HEK293 (cell line): Measurements from ENCODE around the gene RHOD.

Experiments
- SP7 ChIP-seq: fragments of 450-650 bp; formaldehyde crosslinking; IDR thresholded peaks from 2 replicates; pipeline ENCODE4 v1.5.1; 2016; ENCODE audit warnings: missing biosample characterization, missing genetic modification characterization
- TRIM28 ChIP-seq: IDR thresholded peaks from 2 replicates; pipeline ENCODE4 v1.6.1; 2011; ENCODE audit warnings: low read length, control low read depth, borderline replicate concordance
- ZBTB17 ChIP-seq: fragments of 450-650 bp; formaldehyde crosslinking; IDR thresholded peaks from 2 replicates; pipeline ENCODE4 v1.5.1; 2016; ENCODE audit warnings: missing biosample characterization, missing genetic modification characterization
- ZFHX2 ChIP-seq: fragments of 450-650 bp; formaldehyde crosslinking; conservative IDR thresholded peaks from 2 replicates; pipeline ENCODE4 v1.5.1; 2016; ENCODE audit warnings: missing biosample characterization, missing genetic modification characterization
- ZFP37 ChIP-seq: fragments of 450-650 bp; formaldehyde crosslinking; IDR thresholded peaks from 2 replicates; pipeline ENCODE4 v1.5.1; 2016; ENCODE audit warnings: missing biosample characterization, missing genetic modification characterization
- ZNF133 ChIP-seq: fragments of 450-650 bp; formaldehyde crosslinking; IDR thresholded peaks from 2 replicates; pipeline ENCODE4 v1.5.1; 2016; ENCODE audit warnings: missing biosample characterization, missing genetic modification characterization
- ZNF175 ChIP-seq: fragments of 450-650 bp; formaldehyde crosslinking; IDR thresholded peaks from 2 replicates; pipeline ENCODE4 v1.5.1; 2016; ENCODE audit warnings: missing biosample characterization, missing genetic modification characterization
- ZNF423 ChIP-seq: fragments of 450-650 bp; formaldehyde crosslinking; IDR thresholded peaks from 2 replicates; pipeline ENCODE4 v1.5.1; 2016; ENCODE audit warnings: missing biosample characterization, missing genetic modification characterization
- ZNF501 ChIP-seq: fragments of 450-650 bp; formaldehyde crosslinking; IDR thresholded peaks from 2 replicates; pipeline ENCODE4 v1.5.1; 2016; ENCODE audit warnings: missing biosample characterization, missing genetic modification characterization
- ZNF549 ChIP-seq: fragments of 450-650 bp; IDR thresholded peaks from 2 replicates; pipeline ENCODE4 v1.5.1; 2018; ENCODE audit warnings: missing biosample characterization, missing genetic modification characterization, mild to moderate bottlenecking, inconsistent platforms, moderate library complexity
- ZNF555 ChIP-seq: fragments of 450-650 bp; formaldehyde crosslinking; conservative IDR thresholded peaks from 2 replicates; pipeline ENCODE4 v1.5.1; 2017; ENCODE audit warnings: missing biosample characterization, mild to moderate bottlenecking, missing genetic modification characterization, inconsistent platforms
- ZNF658 ChIP-seq: fragments of 450-650 bp; formaldehyde crosslinking; IDR thresholded peaks from 2 replicates; pipeline ENCODE4; 2016; ENCODE audit warnings: missing biosample characterization, missing genetic modification characterization
- ZSCAN16 ChIP-seq: fragments of 450-650 bp; formaldehyde crosslinking; IDR thresholded peaks from 2 replicates; pipeline ENCODE4 v1.5.1; 2016; ENCODE audit warnings: missing biosample characterization, missing genetic modification characterization
- ZSCAN23 ChIP-seq: fragments of 450-650 bp; formaldehyde crosslinking; IDR thresholded peaks from 2 replicates; pipeline ENCODE4 v1.5.1; 2016; ENCODE audit warnings: missing biosample characterization, missing genetic modification characterization
- TF ChIP-seq, protein P1 (sequence below): fragments of 450-650 bp; formaldehyde crosslinking; IDR thresholded peaks from 2 replicates; pipeline ENCODE4 v1.5.1; 2016; ENCODE audit warnings: missing biosample characterization, missing genetic modification characterization
- TF ChIP-seq, protein P2 (sequence below): fragments of 450-650 bp; formaldehyde crosslinking; conservative IDR thresholded peaks from 2 replicates; pipeline ENCODE4 v1.5.1; 2016; ENCODE audit warnings: low read depth, missing biosample characterization, missing genetic modification characterization
- TF ChIP-seq, protein P3 (sequence below): fragments of 450-650 bp; formaldehyde crosslinking; IDR thresholded peaks from 2 replicates; pipeline ENCODE4 v1.5.1; 2016; ENCODE audit warnings: missing biosample characterization, missing genetic modification characterization
- TF ChIP-seq, protein P4 (sequence below): fragments of 450-650 bp; formaldehyde crosslinking; IDR thresholded peaks from 2 replicates; pipeline ENCODE4 v1.5.1; 2016; ENCODE audit warnings: missing biosample characterization, missing genetic modification characterization, low read depth
- TF ChIP-seq, protein P5 (sequence below): fragments of 450-650 bp; formaldehyde crosslinking; IDR thresholded peaks from 2 replicates; pipeline ENCODE4 v1.5.1; 2016; ENCODE audit warnings: missing biosample characterization, missing genetic modification characterization
- TF ChIP-seq, protein P6 (sequence below): fragments of 450-650 bp; formaldehyde crosslinking; IDR thresholded peaks from 2 replicates; pipeline ENCODE4 v1.5.1; 2016; ENCODE audit warnings: missing biosample characterization, missing genetic modification characterization, borderline replicate concordance
- TF ChIP-seq, protein P7 (sequence below): fragments of 450-650 bp; formaldehyde crosslinking; IDR thresholded peaks from 2 replicates; pipeline ENCODE4 v1.5.1; 2016; ENCODE audit warnings: missing biosample characterization, missing genetic modification characterization
- TF ChIP-seq, protein P8 (sequence below): fragments of 450-650 bp; formaldehyde crosslinking; IDR thresholded peaks from 2 replicates; pipeline ENCODE4 v1.5.1; 2016; ENCODE audit warnings: missing biosample characterization, missing genetic modification characterization

Gene RHOD

DNA sequence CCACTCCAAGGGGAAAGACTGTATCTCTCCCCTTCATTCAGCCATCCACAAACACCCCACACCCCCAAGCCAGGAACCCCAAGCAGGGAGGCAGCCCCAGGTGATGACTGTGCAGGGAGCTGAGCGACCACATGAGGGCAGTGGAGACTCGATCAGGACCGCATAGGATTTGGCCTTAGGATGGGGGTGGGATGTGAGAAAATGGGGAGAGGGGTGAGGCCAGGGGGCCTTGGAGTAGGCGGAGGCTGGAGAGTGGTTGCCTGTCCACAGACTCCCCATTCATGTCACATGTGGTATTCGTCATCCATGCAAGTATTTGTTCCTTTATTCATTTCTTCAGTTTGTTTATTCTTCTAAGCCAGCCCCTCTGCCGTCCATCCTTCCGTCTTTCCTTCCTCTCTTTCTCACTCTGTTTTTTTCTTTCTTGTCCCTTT is 2.7 kb upstream of the RHOD start (continued):
- TF ChIP-seq ZFHX2 (peak; percentile 36), ZSCAN16 (no peak), ZFP37 (tag by site-specific recombination) (no peak), ZNF133 (tag by site-specific recombination) (no peak), ZNF658 (tag by site-specific recombination) (no peak), ZNF555 (tag by site-specific recombination) (no peak), ZNF423 (tag by site-specific recombination) (no peak), ZNF175 (no peak), ZSCAN23 (tag by site-specific recombination) (no peak), ZBTB17 (peak; percentile 50; the same call in 1 of the 2 replicates), ZNF501 (tag by site-specific recombination) (no peak), ZNF549 (tag by site-specific recombination) (no peak), TRIM28 (no peak), SP7 (0 out of 2 replicates have a peak, but pooled peaks have one; percentile 11)
- TF ChIP-seq, protein P1, sequence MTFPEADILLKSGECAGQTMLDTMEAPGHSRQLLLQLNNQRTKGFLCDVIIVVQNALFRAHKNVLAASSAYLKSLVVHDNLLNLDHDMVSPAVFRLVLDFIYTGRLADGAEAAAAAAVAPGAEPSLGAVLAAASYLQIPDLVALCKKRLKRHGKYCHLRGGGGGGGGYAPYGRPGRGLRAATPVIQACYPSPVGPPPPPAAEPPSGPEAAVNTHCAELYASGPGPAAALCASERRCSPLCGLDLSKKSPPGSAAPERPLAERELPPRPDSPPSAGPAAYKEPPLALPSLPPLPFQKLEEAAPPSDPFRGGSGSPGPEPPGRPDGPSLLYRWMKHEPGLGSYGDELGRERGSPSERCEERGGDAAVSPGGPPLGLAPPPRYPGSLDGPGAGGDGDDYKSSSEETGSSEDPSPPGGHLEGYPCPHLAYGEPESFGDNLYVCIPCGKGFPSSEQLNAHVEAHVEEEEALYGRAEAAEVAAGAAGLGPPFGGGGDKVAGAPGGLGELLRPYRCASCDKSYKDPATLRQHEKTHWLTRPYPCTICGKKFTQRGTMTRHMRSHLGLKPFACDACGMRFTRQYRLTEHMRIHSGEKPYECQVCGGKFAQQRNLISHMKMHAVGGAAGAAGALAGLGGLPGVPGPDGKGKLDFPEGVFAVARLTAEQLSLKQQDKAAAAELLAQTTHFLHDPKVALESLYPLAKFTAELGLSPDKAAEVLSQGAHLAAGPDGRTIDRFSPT, result no peak
- TF ChIP-seq, protein P2, sequence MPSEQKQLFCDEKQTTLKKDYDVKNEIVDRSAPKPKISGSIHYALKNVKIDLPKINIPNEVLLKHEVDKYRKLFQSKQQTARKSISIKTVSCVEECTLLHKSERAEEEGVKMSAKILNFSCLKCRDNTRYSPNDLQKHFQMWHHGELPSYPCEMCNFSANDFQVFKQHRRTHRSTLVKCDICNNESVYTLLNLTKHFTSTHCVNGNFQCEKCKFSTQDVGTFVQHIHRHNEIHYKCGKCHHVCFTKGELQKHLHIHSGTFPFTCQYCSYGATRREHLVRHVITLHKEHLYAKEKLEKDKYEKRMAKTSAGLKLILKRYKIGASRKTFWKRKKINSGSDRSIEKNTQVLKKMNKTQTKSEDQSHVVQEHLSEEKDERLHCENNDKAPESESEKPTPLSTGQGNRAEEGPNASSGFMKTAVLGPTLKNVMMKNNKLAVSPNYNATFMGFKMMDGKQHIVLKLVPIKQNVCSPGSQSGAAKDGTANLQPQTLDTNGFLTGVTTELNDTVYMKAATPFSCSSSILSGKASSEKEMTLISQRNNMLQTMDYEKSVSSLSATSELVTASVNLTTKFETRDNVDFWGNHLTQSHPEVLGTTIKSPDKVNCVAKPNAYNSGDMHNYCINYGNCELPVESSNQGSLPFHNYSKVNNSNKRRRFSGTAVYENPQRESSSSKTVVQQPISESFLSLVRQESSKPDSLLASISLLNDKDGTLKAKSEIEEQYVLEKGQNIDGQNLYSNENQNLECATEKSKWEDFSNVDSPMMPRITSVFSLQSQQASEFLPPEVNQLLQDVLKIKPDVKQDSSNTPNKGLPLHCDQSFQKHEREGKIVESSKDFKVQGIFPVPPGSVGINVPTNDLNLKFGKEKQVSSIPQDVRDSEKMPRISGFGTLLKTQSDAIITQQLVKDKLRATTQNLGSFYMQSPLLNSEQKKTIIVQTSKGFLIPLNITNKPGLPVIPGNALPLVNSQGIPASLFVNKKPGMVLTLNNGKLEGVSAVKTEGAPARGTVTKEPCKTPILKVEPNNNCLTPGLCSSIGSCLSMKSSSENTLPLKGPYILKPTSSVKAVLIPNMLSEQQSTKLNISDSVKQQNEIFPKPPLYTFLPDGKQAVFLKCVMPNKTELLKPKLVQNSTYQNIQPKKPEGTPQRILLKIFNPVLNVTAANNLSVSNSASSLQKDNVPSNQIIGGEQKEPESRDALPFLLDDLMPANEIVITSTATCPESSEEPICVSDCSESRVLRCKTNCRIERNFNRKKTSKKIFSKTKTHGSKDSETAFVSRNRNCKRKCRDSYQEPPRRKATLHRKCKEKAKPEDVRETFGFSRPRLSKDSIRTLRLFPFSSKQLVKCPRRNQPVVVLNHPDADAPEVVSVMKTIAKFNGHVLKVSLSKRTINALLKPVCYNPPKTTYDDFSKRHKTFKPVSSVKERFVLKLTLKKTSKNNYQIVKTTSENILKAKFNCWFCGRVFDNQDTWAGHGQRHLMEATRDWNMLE, result no peak
- TF ChIP-seq, protein P3, sequence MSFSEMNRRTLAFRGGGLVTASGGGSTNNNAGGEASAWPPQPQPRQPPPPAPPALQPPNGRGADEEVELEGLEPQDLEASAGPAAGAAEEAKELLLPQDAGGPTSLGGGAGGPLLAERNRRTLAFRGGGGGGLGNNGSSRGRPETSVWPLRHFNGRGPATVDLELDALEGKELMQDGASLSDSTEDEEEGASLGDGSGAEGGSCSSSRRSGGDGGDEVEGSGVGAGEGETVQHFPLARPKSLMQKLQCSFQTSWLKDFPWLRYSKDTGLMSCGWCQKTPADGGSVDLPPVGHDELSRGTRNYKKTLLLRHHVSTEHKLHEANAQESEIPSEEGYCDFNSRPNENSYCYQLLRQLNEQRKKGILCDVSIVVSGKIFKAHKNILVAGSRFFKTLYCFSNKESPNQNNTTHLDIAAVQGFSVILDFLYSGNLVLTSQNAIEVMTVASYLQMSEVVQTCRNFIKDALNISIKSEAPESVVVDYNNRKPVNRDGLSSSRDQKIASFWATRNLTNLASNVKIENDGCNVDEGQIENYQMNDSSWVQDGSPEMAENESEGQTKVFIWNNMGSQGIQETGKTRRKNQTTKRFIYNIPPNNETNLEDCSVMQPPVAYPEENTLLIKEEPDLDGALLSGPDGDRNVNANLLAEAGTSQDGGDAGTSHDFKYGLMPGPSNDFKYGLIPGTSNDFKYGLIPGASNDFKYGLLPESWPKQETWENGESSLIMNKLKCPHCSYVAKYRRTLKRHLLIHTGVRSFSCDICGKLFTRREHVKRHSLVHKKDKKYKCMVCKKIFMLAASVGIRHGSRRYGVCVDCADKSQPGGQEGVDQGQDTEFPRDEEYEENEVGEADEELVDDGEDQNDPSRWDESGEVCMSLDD (tag by site-specific recombination), result peak; percentile 54; the same call in 1 of the 2 replicates
- TF ChIP-seq, protein P4, sequence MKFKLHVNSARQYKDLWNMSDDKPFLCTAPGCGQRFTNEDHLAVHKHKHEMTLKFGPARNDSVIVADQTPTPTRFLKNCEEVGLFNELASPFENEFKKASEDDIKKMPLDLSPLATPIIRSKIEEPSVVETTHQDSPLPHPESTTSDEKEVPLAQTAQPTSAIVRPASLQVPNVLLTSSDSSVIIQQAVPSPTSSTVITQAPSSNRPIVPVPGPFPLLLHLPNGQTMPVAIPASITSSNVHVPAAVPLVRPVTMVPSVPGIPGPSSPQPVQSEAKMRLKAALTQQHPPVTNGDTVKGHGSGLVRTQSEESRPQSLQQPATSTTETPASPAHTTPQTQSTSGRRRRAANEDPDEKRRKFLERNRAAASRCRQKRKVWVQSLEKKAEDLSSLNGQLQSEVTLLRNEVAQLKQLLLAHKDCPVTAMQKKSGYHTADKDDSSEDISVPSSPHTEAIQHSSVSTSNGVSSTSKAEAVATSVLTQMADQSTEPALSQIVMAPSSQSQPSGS (tag by site-specific recombination), result no peak
- TF ChIP-seq, protein P5, sequence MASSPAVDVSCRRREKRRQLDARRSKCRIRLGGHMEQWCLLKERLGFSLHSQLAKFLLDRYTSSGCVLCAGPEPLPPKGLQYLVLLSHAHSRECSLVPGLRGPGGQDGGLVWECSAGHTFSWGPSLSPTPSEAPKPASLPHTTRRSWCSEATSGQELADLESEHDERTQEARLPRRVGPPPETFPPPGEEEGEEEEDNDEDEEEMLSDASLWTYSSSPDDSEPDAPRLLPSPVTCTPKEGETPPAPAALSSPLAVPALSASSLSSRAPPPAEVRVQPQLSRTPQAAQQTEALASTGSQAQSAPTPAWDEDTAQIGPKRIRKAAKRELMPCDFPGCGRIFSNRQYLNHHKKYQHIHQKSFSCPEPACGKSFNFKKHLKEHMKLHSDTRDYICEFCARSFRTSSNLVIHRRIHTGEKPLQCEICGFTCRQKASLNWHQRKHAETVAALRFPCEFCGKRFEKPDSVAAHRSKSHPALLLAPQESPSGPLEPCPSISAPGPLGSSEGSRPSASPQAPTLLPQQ, result no peak
- TF ChIP-seq, protein P6, sequence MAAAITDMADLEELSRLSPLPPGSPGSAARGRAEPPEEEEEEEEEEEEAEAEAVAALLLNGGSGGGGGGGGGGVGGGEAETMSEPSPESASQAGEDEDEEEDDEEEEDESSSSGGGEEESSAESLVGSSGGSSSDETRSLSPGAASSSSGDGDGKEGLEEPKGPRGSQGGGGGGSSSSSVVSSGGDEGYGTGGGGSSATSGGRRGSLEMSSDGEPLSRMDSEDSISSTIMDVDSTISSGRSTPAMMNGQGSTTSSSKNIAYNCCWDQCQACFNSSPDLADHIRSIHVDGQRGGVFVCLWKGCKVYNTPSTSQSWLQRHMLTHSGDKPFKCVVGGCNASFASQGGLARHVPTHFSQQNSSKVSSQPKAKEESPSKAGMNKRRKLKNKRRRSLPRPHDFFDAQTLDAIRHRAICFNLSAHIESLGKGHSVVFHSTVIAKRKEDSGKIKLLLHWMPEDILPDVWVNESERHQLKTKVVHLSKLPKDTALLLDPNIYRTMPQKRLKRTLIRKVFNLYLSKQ, result no peak
- TF ChIP-seq, protein P7, sequence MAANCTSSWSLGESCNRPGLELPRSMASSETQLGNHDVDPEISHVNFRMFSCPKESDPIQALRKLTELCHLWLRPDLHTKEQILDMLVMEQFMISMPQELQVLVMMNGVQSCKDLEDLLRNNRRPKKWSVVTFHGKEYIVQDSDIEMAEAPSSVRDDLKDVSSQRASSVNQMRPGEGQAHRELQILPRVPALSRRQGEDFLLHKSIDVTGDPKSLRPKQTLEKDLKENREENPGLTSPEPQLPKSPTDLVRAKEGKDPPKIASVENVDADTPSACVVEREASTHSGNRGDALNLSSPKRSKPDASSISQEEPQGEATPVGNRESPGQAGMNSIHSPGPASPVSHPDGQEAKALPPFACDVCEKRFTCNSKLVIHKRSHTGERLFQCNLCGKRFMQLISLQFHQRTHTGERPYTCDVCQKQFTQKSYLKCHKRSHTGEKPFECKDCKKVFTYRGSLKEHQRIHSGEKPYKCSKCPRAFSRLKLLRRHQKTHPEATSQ (tag by site-specific recombination), result no peak
- TF ChIP-seq, protein P8, sequence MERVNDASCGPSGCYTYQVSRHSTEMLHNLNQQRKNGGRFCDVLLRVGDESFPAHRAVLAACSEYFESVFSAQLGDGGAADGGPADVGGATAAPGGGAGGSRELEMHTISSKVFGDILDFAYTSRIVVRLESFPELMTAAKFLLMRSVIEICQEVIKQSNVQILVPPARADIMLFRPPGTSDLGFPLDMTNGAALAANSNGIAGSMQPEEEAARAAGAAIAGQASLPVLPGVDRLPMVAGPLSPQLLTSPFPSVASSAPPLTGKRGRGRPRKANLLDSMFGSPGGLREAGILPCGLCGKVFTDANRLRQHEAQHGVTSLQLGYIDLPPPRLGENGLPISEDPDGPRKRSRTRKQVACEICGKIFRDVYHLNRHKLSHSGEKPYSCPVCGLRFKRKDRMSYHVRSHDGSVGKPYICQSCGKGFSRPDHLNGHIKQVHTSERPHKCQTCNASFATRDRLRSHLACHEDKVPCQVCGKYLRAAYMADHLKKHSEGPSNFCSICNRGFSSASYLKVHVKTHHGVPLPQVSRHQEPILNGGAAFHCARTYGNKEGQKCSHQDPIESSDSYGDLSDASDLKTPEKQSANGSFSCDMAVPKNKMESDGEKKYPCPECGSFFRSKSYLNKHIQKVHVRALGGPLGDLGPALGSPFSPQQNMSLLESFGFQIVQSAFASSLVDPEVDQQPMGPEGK (tag by site-specific recombination), result peak; percentile 85
